Astrocyte (in vitro differentiated cells and primary cell): ENCODE data around the gene USP22. TPM values are rescaled to one million over a fixed set of nuclear protein-coding genes. Genes with fewer than 3 reads are reported as not detected.

Experiments used
- DNase-seq: peaks from one replicate; pipeline ENCODE4 v3.0.0-alpha.2; 2010; ENCODE audit warnings: low read depth
- FAIRE-seq: peaks from 2 replicates; lab custom pipeline; 2011; peaks lifted over from hg19 to GRCh38; lab: Jason Lieb, UNC
- H2AFZ ChIP-seq: 2 replicates; pipeline ENCODE4 v1.6.0; 2012; ENCODE audit warnings: low read depth, low read length, inconsistent platforms
- H3K27ac ChIP-seq: 2 replicates; pipeline ENCODE4 v1.5.1; 2011; ENCODE audit warnings: low read depth, low read length, inconsistent platforms
- H3K27me3 ChIP-seq: 2 replicates; pipeline ENCODE4 v1.6.0; 2011; ENCODE audit warnings: low read length, inconsistent platforms; ENCODE audit not compliant: insufficient read depth
- H3K36me3 ChIP-seq: 2 replicates; pipeline ENCODE4 v1.5.1; 2011; ENCODE audit warnings: low read length, inconsistent platforms; ENCODE audit not compliant: insufficient read depth
- H3K4me1 ChIP-seq: 2 replicates; pipeline ENCODE4 v1.5.1; 2011; ENCODE audit warnings: low read length, inconsistent platforms; ENCODE audit not compliant: insufficient read depth
- H3K4me2 ChIP-seq: 2 replicates; pipeline ENCODE4 v1.6.0; 2012; ENCODE audit warnings: low read length, inconsistent platforms
- H3K4me3 ChIP-seq: 2 replicates; pipeline ENCODE4 v1.5.1; 2011; ENCODE audit warnings: low read depth, mild to moderate bottlenecking, low read length, inconsistent platforms; ENCODE audit not compliant: insufficient read depth
- H3K79me2 ChIP-seq: 2 replicates; pipeline ENCODE4 v1.6.0; 2012; ENCODE audit warnings: mild to moderate bottlenecking, low read length, inconsistent platforms; ENCODE audit not compliant: insufficient read depth
- H3K9ac ChIP-seq: 2 replicates; pipeline ENCODE4 v1.6.0; 2012; ENCODE audit warnings: mild to moderate bottlenecking, low read length, inconsistent platforms
- H3K9me3 ChIP-seq: 2 replicates; pipeline ENCODE4 v1.5.1; 2012; ENCODE audit warnings: low read depth, mild to moderate bottlenecking, low read length, inconsistent platforms; ENCODE audit not compliant: insufficient read depth
- H4K20me1 ChIP-seq: 2 replicates; pipeline ENCODE4 v1.6.0; 2012; ENCODE audit warnings: low read length, inconsistent platforms; ENCODE audit not compliant: insufficient read depth
- H3K27ac Mint-ChIP-seq: one replicate; pipeline ENCODE4 v1.8.0; 2021; ENCODE audit warnings: mild to moderate bottlenecking, mixed read lengths; ENCODE audit not compliant: unreplicated experiment
- H3K27me3 Mint-ChIP-seq: one replicate; pipeline ENCODE4 v1.8.0; 2021; ENCODE audit warnings: low read depth, mixed read lengths; ENCODE audit not compliant: unreplicated experiment
- H3K36me3 Mint-ChIP-seq: one replicate; pipeline ENCODE4 v1.8.0; 2021; ENCODE audit warnings: low read depth, mixed read lengths; ENCODE audit not compliant: unreplicated experiment
- H3K4me1 Mint-ChIP-seq: one replicate; pipeline ENCODE4 v1.8.0; 2021; ENCODE audit warnings: low read depth, mixed read lengths; ENCODE audit not compliant: unreplicated experiment
- H3K4me3 Mint-ChIP-seq: one replicate; pipeline ENCODE4 v1.8.0; 2021; ENCODE audit warnings: mild to moderate bottlenecking, moderate library complexity, mixed read lengths; ENCODE audit not compliant: unreplicated experiment
- H3K9me3 Mint-ChIP-seq: one replicate; pipeline ENCODE4 v1.8.0; 2021; ENCODE audit warnings: mild to moderate bottlenecking, mixed read lengths; ENCODE audit not compliant: unreplicated experiment
- CTCF ChIP-seq: IDR thresholded peaks from 2 replicates; pipeline ENCODE4 v1.5.1; 2011; ENCODE audit warnings: low read depth, mild to moderate bottlenecking, inconsistent platforms, low read length, moderate library complexity; ENCODE audit not compliant: insufficient read depth
- EZH2 ChIP-seq: IDR thresholded peaks from 2 replicates; pipeline ENCODE4 v1.6.1; 2012; ENCODE audit warnings: mild to moderate bottlenecking, low read length, inconsistent platforms; ENCODE audit not compliant: insufficient read depth
- total RNA-seq: library from RNA; stranded (reverse); gene quantifications from 2 replicates; pipeline ENCODE4 v1.2.1, GENCODE V29; 2021

The USP22 gene
- total RNA-seq, 1 donor from 2014 or later = 266 TPM

GRCh38 chr17:21034340-21035235, 8.2 kb downstream of the USP22 start:
- peaks cover 99% of the 10 kb centered on the region for H3K79me2 ChIP-seq
- no peak for FAIRE-seq
- peak overlapping the region; percentile 73 for H3K4me2 ChIP-seq
- no peak for DNase-seq
- H3K36me3 Mint-ChIP-seq = peaks cover 3% of the 10 kb centered on the region
- peaks cover 99% of the 10 kb centered on the region for H4K20me1 ChIP-seq
- H3K4me1 Mint-ChIP-seq = peaks cover 61% of the 10 kb centered on the region
- H3K9me3 ChIP-seq = no peaks in the 10 kb centered on the region
- peak overlapping the region; percentile 31 for H3K27ac ChIP-seq
- peaks cover 65% of the 10 kb centered on the region for H3K4me1 ChIP-seq
- H3K27ac Mint-ChIP-seq = peak overlapping the region; percentile 90
- H3K36me3 ChIP-seq = peaks cover 4% of the 10 kb centered on the region
- peak overlapping the region; percentile 68 for H3K4me3 Mint-ChIP-seq
- H3K27me3 Mint-ChIP-seq = no peaks in the 10 kb centered on the region
- peak overlapping the region; percentile 19 for H3K9ac ChIP-seq
- no peak for TF ChIP-seq EZH2
- no peak for TF ChIP-seq CTCF
- no peaks in the 10 kb centered on the region for H3K27me3 ChIP-seq
- no peaks in the 10 kb centered on the region for H3K9me3 Mint-ChIP-seq
- H2AFZ ChIP-seq = no peak overlapping the region
- H3K4me3 ChIP-seq = peak overlapping the region; percentile 19

- peak overlapping the region; percentile 31 for H3K4me2 ChIP-seq
- no peaks in the 10 kb centered on the region for H3K27me3 ChIP-seq
- TF ChIP-seq CTCF = no peak
- TF ChIP-seq EZH2 = no peak
- H3K4me3 ChIP-seq = no peak overlapping the region
- peaks cover 4% of the 10 kb centered on the region for H3K36me3 ChIP-seq
- DNase-seq (peak; percentile 39), FAIRE-seq (no peak)
- peak overlapping the region; percentile 71 for H3K27ac Mint-ChIP-seq
- peaks cover 72% of the 10 kb centered on the region for H3K4me1 ChIP-seq
- H2AFZ ChIP-seq = no peak overlapping the region
- no peaks in the 10 kb centered on the region for H3K9me3 ChIP-seq
- peak overlapping the region; percentile 13 for H3K27ac ChIP-seq
- H3K9me3 Mint-ChIP-seq = no peaks in the 10 kb centered on the region
- peaks cover 66% of the 10 kb centered on the region for H3K4me1 Mint-ChIP-seq
- H3K4me3 Mint-ChIP-seq = no peak overlapping the region
- peaks cover 99% of the 10 kb centered on the region for H4K20me1 ChIP-seq
- peaks cover 3% of the 10 kb centered on the region for H3K36me3 Mint-ChIP-seq
- no peaks in the 10 kb centered on the region for H3K27me3 Mint-ChIP-seq
- H3K9ac ChIP-seq = no peak overlapping the region
- H3K79me2 ChIP-seq = peaks cover 99% of the 10 kb centered on the region
Observed at GRCh38 chr17:21033350-21033749, 9.5 kb downstream of the USP22 start.
